ENCODE results near the gene DUSP12.

Gene DUSP12

DNA sequence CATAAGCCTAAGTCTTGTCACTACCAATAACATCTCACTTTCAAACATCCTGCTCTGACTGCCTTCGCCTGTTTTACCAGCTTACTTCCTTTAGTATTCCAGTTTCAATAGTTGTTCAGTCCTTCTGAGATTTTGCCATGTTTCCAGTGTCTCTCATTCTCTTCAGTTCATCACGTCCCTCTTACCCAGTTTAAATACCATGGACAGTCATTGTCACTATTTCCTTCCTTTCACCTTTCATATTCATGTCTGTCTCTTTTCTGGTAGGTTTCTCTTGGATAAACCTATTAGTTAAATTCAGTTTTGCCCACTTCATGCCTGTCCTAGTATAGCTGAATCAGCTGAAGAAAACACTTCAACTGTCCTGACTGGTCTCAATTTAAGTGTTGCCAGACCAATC, 22.4 kb downstream of the DUSP12 start:
- DNase-seq, result no peak

DNA sequence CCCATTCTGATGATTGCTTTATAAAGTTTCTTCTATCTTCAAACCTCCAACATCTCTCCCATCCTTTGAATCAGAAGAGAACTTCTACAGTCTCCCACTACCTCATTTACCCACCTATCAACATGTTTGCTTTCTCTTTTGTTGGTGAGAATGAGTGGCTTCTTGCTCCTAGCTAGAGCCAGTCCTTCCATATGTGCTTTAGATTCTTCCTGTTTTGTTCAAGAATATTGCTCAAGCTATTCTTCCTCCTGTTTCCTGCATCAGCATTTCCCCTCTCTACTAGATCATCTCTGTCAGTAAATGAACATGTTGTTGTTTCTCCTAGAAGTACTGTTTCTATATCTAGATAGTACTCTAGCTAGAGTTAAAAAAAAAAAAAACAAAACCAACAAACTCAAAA, 22.8 kb downstream of the DUSP12 start:
- DNase-seq, result no peak

DNA sequence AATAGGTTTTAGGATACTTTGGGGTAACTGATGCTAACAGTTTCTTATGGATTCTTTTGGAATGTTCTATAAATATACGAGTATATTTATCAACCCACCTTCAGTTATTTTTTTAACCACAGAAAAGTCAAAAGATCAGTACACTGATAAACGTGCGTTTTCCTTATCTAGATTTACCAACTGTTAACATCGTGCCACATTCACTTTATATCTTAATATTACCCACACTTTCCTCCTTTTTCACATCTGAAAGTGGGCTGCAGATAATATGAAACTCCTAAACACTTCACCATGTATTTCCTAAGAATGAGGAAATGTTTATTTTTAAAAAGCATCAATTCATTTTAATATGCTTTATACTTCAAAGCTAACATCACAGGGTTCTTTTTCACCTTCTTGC, 24.2 kb downstream of the DUSP12 start:
- DNase-seq, result no peak

DNA sequence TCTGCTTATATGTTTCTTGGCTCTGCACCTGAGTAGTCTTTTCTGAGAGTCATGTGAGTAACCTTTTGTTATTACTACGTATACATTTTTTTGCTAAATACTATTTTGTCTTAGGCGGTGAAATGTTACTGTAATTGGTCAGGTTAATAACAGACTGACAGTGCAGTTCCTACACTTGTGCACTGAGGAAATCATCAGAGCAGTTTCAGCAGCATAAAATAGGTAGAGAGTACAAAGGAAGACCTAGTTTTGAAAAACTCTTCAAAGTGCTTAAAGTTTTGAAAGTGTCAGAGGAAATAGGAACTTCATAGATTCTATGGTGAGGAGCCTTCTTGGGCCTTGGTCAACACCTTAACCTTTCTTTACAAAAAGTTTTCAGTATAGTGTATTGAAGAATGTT, 27.7 kb downstream of the DUSP12 start:
- DNase-seq, result no peak

DNA sequence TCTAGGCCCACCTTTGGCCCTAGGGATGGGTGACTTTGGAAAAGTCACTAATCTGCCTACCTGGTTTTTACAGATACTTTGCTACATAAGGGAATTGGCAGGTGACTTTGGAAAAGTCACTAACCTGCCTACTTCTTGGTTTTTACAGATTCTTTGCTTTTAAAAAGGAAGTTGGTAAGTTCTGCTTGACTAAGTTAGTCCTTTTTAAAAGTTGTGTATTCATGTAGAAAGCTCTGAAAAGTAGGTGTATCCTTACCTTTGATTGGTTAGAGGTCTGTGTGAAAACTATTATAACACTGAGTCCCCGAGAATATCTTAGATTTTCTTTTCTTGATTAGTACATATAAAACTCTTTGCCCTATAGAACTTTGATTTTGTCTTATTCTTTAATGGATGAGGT, 28.9 kb downstream of the DUSP12 start:
- DNase-seq, result no peak

DNA sequence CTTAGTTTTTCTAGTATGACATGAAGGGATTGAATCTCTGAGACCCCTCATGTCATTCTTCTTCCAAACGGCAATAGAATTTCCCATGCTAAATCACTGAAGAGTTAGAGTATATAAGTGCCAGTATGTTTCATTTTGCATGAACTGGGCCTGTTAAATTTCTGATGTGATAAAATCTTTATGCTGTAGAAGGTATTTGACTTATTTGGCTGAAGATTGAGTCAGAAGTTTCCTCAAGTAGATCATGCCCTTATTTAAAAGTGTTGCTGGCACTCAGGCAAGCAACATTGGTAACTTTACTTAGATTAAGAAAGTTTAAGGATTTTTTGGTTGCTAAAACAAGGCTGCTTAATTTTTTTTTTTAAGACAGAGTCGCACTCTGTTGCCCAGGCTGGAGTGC, 29.8 kb downstream of the DUSP12 start:
- DNase-seq, result no peak

DNA sequence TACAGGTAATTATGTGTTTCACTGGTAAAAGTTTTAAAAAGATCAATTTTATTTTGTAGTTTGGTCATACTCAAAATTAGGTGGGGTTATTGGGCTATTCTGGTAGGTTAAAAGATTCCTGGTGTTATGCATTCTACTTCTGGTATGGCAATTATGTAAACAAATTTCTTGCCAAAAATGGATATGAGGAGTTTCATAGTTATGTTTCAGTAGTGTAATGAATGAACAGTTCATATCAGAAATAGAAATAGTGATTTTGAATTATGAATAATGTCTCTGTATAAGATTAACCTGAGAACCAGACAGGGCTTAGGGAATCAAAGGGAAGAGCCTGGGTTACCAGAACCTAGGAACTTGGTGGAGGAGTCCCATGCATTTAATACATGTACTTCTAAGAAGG, 32.4 kb downstream of the DUSP12 start:
- no peak for DNase-seq

DNA sequence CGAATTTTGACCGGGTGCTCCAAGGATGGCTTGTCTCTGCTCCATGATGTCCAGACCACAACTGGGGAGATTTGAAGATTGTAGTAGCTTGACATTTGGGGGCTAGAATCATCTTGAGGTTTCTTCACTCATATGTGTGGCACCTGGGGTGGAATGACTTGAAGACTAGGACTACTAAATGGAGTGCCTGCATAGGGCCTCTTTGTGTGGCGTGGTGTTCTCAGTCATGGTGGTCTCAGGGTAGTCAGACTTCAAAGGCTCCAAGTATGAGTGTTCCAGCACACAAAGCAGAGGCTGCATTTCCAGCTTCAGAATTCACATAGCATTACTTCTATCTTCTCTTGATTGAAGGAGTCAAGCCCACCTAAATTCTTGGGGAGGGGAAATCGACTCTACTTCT, 33.3 kb downstream of the DUSP12 start:
- DNase-seq, result no peak

DNA sequence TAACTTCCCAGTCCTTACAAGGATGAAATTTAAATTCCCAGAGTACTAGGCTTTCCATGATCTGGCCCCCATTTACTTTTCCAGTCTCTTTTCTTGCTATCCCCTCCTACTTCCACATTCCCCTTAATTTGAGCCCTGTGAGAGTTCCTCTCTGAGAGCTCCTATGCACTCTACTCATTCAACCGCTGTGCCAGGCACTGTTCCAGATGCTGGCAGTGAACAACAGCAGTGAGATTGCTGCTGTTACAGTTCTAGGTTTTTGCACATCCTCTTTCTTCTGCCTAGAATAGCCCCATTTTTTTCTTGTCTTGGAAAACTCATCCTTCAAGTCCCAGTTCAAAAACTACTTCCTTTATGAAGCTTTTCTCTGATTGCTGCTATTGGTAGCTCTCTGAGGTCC, 35.4 kb downstream of the DUSP12 start:
- no peak for DNase-seq

DNA sequence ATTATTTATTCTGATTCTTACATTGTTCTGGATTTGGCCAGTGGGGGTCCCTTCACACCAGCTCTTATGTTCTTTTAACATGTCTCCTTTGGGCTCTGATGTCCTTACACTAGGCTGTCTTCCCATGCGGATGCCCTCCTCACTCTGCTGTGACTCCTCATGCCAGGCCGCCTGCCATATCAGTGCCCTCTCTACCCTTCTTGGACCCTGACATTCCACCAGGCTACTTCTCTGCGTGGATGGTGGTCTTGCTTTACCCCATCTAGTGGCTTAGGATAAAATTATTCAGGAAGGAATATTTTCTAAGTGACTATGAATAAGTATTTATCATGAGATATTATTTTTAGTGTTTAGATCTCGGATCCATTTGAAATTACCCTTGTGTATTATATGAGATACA, 37.8 kb downstream of the DUSP12 start:
- no peak for DNase-seq

DNA sequence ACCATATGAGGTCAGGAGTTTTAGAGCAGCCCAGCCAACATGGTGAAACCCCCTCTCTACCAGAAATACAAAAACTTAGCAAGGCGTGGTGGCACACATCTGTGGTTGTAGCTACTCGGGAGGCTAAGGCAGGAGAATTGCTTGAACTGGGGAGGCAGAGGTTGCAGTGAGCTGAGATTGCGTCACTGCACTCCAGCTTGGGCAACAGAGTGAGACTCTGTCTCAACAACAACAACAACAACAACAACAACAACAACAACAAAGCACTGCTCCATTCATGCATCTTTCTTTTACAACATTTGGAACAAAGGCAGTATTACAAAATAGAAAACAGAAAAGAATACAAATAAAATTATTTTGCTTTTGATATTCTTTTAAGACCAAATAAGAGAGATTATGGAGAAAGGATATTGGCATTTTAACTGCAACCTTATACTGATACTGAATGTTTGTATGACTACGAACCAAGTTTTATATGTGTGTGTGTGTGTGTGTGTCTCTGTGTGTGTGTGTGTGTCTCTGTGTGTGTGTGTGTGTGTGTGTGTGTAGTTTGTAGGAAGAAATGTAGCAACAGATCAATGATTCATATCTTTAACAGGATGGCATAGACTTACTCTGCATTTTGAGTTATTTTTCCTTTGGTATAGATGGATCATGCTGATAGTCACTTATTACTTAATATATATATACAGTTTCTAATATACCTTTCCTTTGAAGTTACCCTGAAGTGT, 41.2 kb downstream of the DUSP12 start:
- no peak for DNase-seq

DNA sequence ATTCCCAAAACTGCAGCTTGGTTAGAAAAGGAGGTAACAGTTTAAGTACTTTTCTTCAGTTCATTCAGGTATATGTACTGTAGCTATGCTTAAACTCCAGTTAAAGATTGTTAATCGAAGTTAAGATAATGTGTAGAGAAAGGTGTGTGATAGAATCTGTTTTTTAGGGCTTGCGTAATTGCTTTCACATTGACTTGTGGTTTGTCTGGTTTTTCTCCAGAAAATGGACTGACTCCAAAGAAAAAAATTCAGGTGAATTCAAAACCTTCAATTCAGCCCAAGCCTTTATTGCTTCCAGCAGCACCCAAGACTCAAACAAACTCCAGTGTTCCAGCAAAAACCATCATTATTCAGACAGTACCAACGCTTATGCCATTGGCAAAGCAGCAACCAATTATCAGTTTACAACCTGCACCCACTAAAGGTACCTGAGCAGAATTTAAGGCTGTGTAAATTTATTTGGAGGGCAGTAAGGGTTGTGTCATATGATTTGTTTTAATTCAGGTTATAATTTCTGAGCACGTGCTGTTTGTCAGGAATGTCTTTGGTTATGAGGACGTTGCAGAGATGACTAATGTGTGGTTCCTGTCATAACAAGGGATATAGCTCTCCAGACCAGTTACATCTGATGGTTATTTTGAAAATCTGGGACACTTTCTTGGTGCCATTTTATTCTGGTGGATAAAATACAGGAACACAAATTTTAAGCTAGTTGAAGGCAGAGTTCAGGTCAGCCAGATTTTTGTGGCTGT, 42.5 kb downstream of the DUSP12 start:
- no peak for DNase-seq

DNA sequence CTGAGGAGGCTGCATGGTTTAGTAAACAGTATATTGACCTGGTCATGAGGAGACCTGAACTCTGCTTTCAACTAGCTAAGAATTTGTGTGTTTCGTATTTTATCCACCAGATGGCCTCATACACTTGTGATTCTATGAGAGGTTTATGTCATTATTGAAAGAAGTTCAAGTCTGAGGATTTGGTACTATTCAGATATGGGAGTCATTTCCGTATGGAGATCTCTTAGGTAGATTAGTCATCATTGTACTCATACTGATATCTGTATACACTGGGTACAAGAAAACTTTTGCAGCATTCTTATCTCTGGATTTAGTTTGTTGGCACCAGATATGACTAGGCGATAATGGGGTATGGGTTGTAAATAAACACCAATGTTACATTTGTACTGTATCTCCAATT, 43.2 kb downstream of the DUSP12 start:
- no peak for DNase-seq

DNA sequence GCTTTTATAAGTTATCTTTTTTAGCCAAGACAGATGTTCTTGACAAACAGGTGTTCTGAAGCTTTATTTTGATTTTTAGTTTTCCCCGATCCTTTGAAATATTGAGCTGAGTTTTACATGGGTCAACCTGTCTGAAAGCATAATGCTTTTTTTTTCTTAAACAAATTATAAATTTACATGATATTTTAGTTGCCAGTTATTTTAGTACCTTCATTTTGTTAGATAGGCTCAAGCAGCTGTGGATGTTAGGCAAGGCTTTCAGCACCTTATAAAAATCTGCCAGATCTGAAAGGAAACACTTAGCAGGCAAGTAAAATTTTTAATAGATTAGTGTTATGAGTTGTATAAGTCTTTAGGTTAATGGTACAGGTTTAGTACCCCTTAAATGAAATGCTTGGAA, 50.2 kb downstream of the DUSP12 start:
- no peak for DNase-seq

DNA sequence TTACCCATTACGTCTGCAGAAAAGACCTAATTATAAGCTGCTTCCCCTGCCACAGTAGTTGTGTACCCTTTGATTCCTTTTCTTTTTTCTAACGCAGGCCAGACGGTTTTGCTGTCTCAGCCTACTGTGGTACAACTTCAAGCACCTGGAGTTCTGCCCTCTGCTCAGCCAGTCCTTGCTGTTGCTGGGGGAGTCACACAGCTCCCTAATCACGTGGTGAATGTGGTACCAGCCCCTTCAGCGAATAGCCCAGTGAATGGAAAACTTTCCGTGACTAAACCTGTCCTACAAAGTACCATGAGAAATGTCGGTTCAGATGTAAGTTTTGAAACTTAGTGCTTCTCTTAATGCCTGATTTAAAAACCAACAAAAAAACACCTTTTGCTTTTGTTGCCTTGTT, 52.4 kb downstream of the DUSP12 start:
- DNase-seq, result no peak

DNA sequence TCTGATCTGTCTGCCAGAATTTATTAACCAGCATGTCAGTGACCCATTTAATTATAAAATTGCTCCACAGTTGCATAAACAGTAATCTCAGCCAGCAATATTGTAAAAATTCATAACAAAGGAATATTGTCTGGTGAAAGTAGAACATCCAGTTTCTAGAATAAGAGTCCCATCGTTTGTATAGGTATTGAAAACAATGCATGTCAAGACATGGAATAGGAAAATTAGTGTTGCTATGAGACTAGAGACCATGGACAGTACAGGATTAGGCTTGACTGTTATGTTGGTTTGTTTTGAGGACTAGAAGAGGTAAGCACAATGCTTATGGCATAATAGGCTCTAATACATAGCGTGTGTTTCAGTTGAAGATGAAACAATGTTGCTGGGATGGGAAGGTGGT, 53.6 kb downstream of the DUSP12 start:
- DNase-seq, result no peak

DNA sequence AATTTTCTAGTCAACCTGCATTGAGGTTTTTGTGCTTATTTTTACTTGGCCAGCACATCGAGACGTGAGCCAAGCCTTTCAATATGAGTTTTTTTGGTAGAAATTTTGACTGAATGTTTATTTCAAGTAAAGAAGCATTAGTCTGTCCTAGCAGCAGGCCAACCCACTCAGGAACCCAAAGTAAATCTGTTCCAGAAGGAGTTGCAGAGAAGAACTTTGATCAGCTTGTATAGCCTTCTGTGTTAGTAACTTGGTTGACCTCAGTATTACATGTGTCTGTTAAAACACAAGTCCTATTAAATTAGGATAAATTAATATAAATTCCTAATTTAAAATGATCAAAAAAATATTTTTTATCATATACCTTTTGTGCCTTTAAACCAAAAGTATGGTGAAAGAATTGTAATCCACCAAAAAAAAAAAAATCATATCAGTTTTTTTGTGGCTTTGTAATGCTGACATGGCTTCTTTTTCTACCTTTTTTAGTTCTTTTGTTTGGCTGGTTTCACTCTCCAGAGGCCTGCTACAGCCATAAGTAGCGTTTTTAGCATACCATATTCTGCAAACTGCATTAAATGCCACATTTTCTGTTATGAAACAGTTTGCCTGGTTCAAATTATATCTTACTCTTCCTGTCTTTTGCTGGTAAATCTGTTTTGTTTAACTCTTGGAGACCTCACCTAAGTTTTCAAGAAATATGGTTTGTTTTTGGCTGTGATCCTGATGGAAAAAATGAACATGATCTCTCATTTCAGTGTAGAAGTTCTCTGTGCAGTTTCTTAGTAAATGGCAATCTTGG, 56.0 kb downstream of the DUSP12 start:
- DNase-seq, result no peak

Data from stimulated activated CD8-positive, alpha-beta memory T cell treated with anti-CD3 and anti-CD28 coated beads, Interleukin-4, amount 100 ng/mL, for 48 hours (primary cell).